ENCODE data around the gene EDARADD.

Gene EDARADD

GRCh38 chr1:236508593-236509027 lies 114.5 kb downstream of the EDARADD start:
- in situ Hi-C loops (cut with HindIII; ENCODE audit: low pct_unique_long_range_greater_than_20kb, low sequenced_read_pairs) = no loop called here

GRCh38 chr1:236509203-236509602 lies 115.1 kb downstream of the EDARADD start:
- TF ChIP-seq JUND (IDR thresholded peaks at IDR 0.05; ENCODE audit: low read depth) = no peak
- in situ Hi-C loops (cut with HindIII; ENCODE audit: low pct_unique_long_range_greater_than_20kb, low sequenced_read_pairs) = no loop called here
- DNase-seq (ENCODE audit: low read depth in 1 of 2, low spot score in 1 of 2) = no peak

More at GRCh38 chr1:236508593-236509027, 114.5 kb downstream of the EDARADD start:
- TF ChIP-seq JUND (IDR thresholded peaks at IDR 0.05; ENCODE audit: low read depth) = no peak
- no peak for DNase-seq (ENCODE audit: low read depth in 1 of 2, low spot score in 1 of 2)

GRCh38 chr1:236509647-236510401 lies 115.7 kb downstream of the EDARADD start:
- DNase-seq (ENCODE audit: low read depth in 1 of 2, low spot score in 1 of 2) = no peak
- in situ Hi-C loops (cut with HindIII; ENCODE audit: low pct_unique_long_range_greater_than_20kb, low sequenced_read_pairs) = no loop called here
- TF ChIP-seq JUND (IDR thresholded peaks at IDR 0.05; ENCODE audit: low read depth) = no peak

- no peak for TF ChIP-seq JUND (IDR thresholded peaks at IDR 0.05; ENCODE audit: low read depth)
- DNase-seq (ENCODE audit: low read depth in 1 of 2, low spot score in 1 of 2) = no peak
- in situ Hi-C loops (cut with HindIII; ENCODE audit: low pct_unique_long_range_greater_than_20kb, low sequenced_read_pairs) = no loop called here
Observed at GRCh38 chr1:236511735-236512418, 117.8 kb downstream of the EDARADD start.

GRCh38 chr1:236514703-236515442 lies 120.8 kb downstream of the EDARADD start:
- in situ Hi-C loops (cut with HindIII; ENCODE audit: low pct_unique_long_range_greater_than_20kb, low sequenced_read_pairs) = no loop called here
- TF ChIP-seq JUND (IDR thresholded peaks at IDR 0.05; ENCODE audit: low read depth) = peak; percentile 70; the same call in 1 of the 2 replicates

GRCh38 chr1:236515443-236515958 lies 121.4 kb downstream of the EDARADD start:
- peak; percentile 27; the same call in 1 of the 2 replicates for TF ChIP-seq JUND (IDR thresholded peaks at IDR 0.05; ENCODE audit: low read depth)

More at GRCh38 chr1:236514703-236515442, 120.8 kb downstream of the EDARADD start:
- DNase-seq (ENCODE audit: low read depth in 1 of 2, low spot score in 1 of 2) = peak in 1 of 2 experiments; percentile 97

GRCh38 chr1:236516929-236517704 lies 123.0 kb downstream of the EDARADD start:
- peak; percentile 42; the same call in 1 of the 2 replicates for TF ChIP-seq JUND (IDR thresholded peaks at IDR 0.05; ENCODE audit: low read depth)
- peak; percentile 31 to 94 for DNase-seq (ENCODE audit: low read depth in 1 of 2, low spot score in 1 of 2)
- in situ Hi-C loops (cut with HindIII; ENCODE audit: low pct_unique_long_range_greater_than_20kb, low sequenced_read_pairs) = no loop called here

More at GRCh38 chr1:236515443-236515958, 121.4 kb downstream of the EDARADD start:
- in situ Hi-C loops (cut with HindIII; ENCODE audit: low pct_unique_long_range_greater_than_20kb, low sequenced_read_pairs) = no loop called here
- peak in 1 of 2 experiments; percentile 92 for DNase-seq (ENCODE audit: low read depth in 1 of 2, low spot score in 1 of 2)

GRCh38 chr1:236518322-236518721 lies 124.2 kb downstream of the EDARADD start:
- no peak for TF ChIP-seq JUND (IDR thresholded peaks at IDR 0.05; ENCODE audit: low read depth)
- peak in 1 of 2 experiments; percentile 48 for DNase-seq (ENCODE audit: low read depth in 1 of 2, low spot score in 1 of 2)
- in situ Hi-C loops (cut with HindIII; ENCODE audit: low pct_unique_long_range_greater_than_20kb, low sequenced_read_pairs) = no loop called here

- no peak for TF ChIP-seq JUND (IDR thresholded peaks at IDR 0.05; ENCODE audit: low read depth)
- no peak for DNase-seq (ENCODE audit: low read depth in 1 of 2, low spot score in 1 of 2)
- in situ Hi-C loops (cut with HindIII; ENCODE audit: low pct_unique_long_range_greater_than_20kb, low sequenced_read_pairs) = no loop called here
Observed at GRCh38 chr1:236520445-236521005, 126.4 kb downstream of the EDARADD start.

- peak; percentile 22 to 78 for DNase-seq (ENCODE audit: low read depth in 1 of 2, low spot score in 1 of 2)
- TF ChIP-seq JUND (IDR thresholded peaks at IDR 0.05; ENCODE audit: low read depth) = no peak
- in situ Hi-C loops (cut with HindIII; ENCODE audit: low pct_unique_long_range_greater_than_20kb, low sequenced_read_pairs) = no loop called here
Observed at GRCh38 chr1:236522937-236523703, 129.0 kb downstream of the EDARADD start.

- no peak for TF ChIP-seq JUND (IDR thresholded peaks at IDR 0.05; ENCODE audit: low read depth)
- DNase-seq (ENCODE audit: low read depth in 1 of 2, low spot score in 1 of 2) = peak; percentile 75 to 89
- in situ Hi-C loops (cut with HindIII; ENCODE audit: low pct_unique_long_range_greater_than_20kb, low sequenced_read_pairs) = no loop called here
Observed at GRCh38 chr1:236523704-236524141, 129.6 kb downstream of the EDARADD start, which contains the start of gene LGALS8. LGALS8 (plus strand) TSS chr1:236523982; CDS start chr1:236526071, 2,089 bp downstream.

Measured in T47D (cell line).